ENCODE results near the gene PARS2.

The PARS2 gene

GRCh38 chr1:54798769-54799641, 34.7 kb upstream of the PARS2 start:
- Histone ChIP-seq H3K27ac (ENCODE audit: low read length) (no peak overlapping the region), H3K9me3 (ENCODE audit: control insufficient read depth, insufficient read depth, low read length) (no peaks in the 10 kb centered on the region), H3K4me1 (ENCODE audit: control insufficient read depth, insufficient read depth, low read length) (peaks cover 3% of the 10 kb centered on the region; the same call in 1 of the 2 replicates), H3K27me3 (ENCODE audit: control insufficient read depth, insufficient read depth, low read length) (no peaks in the 10 kb centered on the region; the same call in 1 of the 2 replicates), H3K36me3 (ENCODE audit: control insufficient read depth, insufficient read depth, low read length) (no peaks in the 10 kb centered on the region), H3K4me3 (ENCODE audit: low read length) (no peak overlapping the region)
- DNase-seq (ENCODE audit: low read depth, low spot score) = no peak
- no CpG with 5 or more reads among the region's 6 CpGs for WGBS (ENCODE audit: insufficient coverage, insufficient read length)

GRCh38 chr1:54798206-54798605, 33.9 kb upstream of the PARS2 start:
- no peaks in the 10 kb centered on the region for H3K36me3 ChIP-seq (ENCODE audit: control insufficient read depth, insufficient read depth, low read length)
- no CpG with 5 or more reads among the region's 3 CpGs for WGBS (ENCODE audit: insufficient coverage, insufficient read length)
- no peak overlapping the region for H3K27ac ChIP-seq (ENCODE audit: low read length)
- no peaks in the 10 kb centered on the region for H3K9me3 ChIP-seq (ENCODE audit: control insufficient read depth, insufficient read depth, low read length)
- peaks cover 3% of the 10 kb centered on the region; the same call in 1 of the 2 replicates for H3K4me1 ChIP-seq (ENCODE audit: control insufficient read depth, insufficient read depth, low read length)
- DNase-seq (ENCODE audit: low read depth, low spot score) = no peak
- H3K27me3 ChIP-seq (ENCODE audit: control insufficient read depth, insufficient read depth, low read length) = no peaks in the 10 kb centered on the region; the same call in 1 of the 2 replicates
- H3K4me3 ChIP-seq (ENCODE audit: low read length) = no peak overlapping the region

GRCh38 chr1:54796902-54797301, 32.6 kb upstream of the PARS2 start:
- no peak overlapping the region for H3K4me3 ChIP-seq (ENCODE audit: low read length)
- H3K4me1 ChIP-seq (ENCODE audit: control insufficient read depth, insufficient read depth, low read length) = peaks cover 3% of the 10 kb centered on the region; the same call in 1 of the 2 replicates
- no CpG with 5 or more reads among the region's 2 CpGs for WGBS (ENCODE audit: insufficient coverage, insufficient read length)
- H3K27ac ChIP-seq (ENCODE audit: low read length) = no peak overlapping the region
- no peaks in the 10 kb centered on the region for H3K9me3 ChIP-seq (ENCODE audit: control insufficient read depth, insufficient read depth, low read length)
- DNase-seq (ENCODE audit: low read depth, low spot score) = no peak
- H3K27me3 ChIP-seq (ENCODE audit: control insufficient read depth, insufficient read depth, low read length) = no peaks in the 10 kb centered on the region; the same call in 1 of the 2 replicates
- no peaks in the 10 kb centered on the region for H3K36me3 ChIP-seq (ENCODE audit: control insufficient read depth, insufficient read depth, low read length)

- DNase-seq (ENCODE audit: low read depth, low spot score) = no peak
- Histone ChIP-seq H3K27me3 (ENCODE audit: control insufficient read depth, insufficient read depth, low read length) (no peaks in the 10 kb centered on the region; the same call in 1 of the 2 replicates), H3K27ac (ENCODE audit: low read length) (no peak overlapping the region), H3K36me3 (ENCODE audit: control insufficient read depth, insufficient read depth, low read length) (no peaks in the 10 kb centered on the region), H3K4me1 (ENCODE audit: control insufficient read depth, insufficient read depth, low read length) (peaks cover 3% of the 10 kb centered on the region; the same call in 1 of the 2 replicates), H3K9me3 (ENCODE audit: control insufficient read depth, insufficient read depth, low read length) (no peaks in the 10 kb centered on the region), H3K4me3 (ENCODE audit: low read length) (no peak overlapping the region)
- no CpG with 5 or more reads among the region's 18 CpGs for WGBS (ENCODE audit: insufficient coverage, insufficient read length)
Observed at GRCh38 chr1:54795841-54796468, 31.6 kb upstream of the PARS2 start.

GRCh38 chr1:54795356-54795665, 31.0 kb upstream of the PARS2 start:
- WGBS (ENCODE audit: insufficient coverage, insufficient read length) = no CpG with 5 or more reads among the region's 4 CpGs
- H3K36me3 ChIP-seq (ENCODE audit: control insufficient read depth, insufficient read depth, low read length) = no peaks in the 10 kb centered on the region
- no peaks in the 10 kb centered on the region for H3K9me3 ChIP-seq (ENCODE audit: control insufficient read depth, insufficient read depth, low read length)
- no peak overlapping the region for H3K27ac ChIP-seq (ENCODE audit: low read length)
- no peak for DNase-seq (ENCODE audit: low read depth, low spot score)
- no peaks in the 10 kb centered on the region; the same call in 1 of the 2 replicates for H3K27me3 ChIP-seq (ENCODE audit: control insufficient read depth, insufficient read depth, low read length)
- H3K4me1 ChIP-seq (ENCODE audit: control insufficient read depth, insufficient read depth, low read length) = peaks cover 3% of the 10 kb centered on the region; the same call in 1 of the 2 replicates
- no peak overlapping the region for H3K4me3 ChIP-seq (ENCODE audit: low read length)

- Histone ChIP-seq H3K9me3 (ENCODE audit: control insufficient read depth, insufficient read depth, low read length) (no peaks in the 10 kb centered on the region), H3K36me3 (ENCODE audit: control insufficient read depth, insufficient read depth, low read length) (no peaks in the 10 kb centered on the region), H3K4me1 (ENCODE audit: control insufficient read depth, insufficient read depth, low read length) (peaks cover 3% of the 10 kb centered on the region; the same call in 1 of the 2 replicates), H3K27me3 (ENCODE audit: control insufficient read depth, insufficient read depth, low read length) (no peaks in the 10 kb centered on the region), H3K27ac (ENCODE audit: low read length) (no peak overlapping the region), H3K4me3 (ENCODE audit: low read length) (no peak overlapping the region)
- no peak for DNase-seq (ENCODE audit: low read depth, low spot score)
- no CpG with 5 or more reads among the region's 4 CpGs for WGBS (ENCODE audit: insufficient coverage, insufficient read length)
Observed at GRCh38 chr1:54794451-54795355, 30.4 kb upstream of the PARS2 start.

- Histone ChIP-seq H3K36me3 (ENCODE audit: control insufficient read depth, insufficient read depth, low read length) (no peaks in the 10 kb centered on the region), H3K4me3 (ENCODE audit: low read length) (no peak overlapping the region), H3K27ac (ENCODE audit: low read length) (no peak overlapping the region), H3K27me3 (ENCODE audit: control insufficient read depth, insufficient read depth, low read length) (no peaks in the 10 kb centered on the region), H3K9me3 (ENCODE audit: control insufficient read depth, insufficient read depth, low read length) (no peaks in the 10 kb centered on the region), H3K4me1 (ENCODE audit: control insufficient read depth, insufficient read depth, low read length) (peaks cover 6% of the 10 kb centered on the region; the same call in 1 of the 2 replicates)
- DNase-seq (ENCODE audit: low read depth, low spot score) = no peak
- WGBS (ENCODE audit: insufficient coverage, insufficient read length) = no CpG with 5 or more reads among the region's 7 CpGs
Observed at GRCh38 chr1:54792686-54793282, 28.5 kb upstream of the PARS2 start.

- WGBS (ENCODE audit: insufficient coverage, insufficient read length) = no CpG with 5 or more reads among the region's 13 CpGs
Observed at GRCh38 chr1:54791880-54792522, 27.7 kb upstream of the PARS2 start.

GRCh38 chr1:54788459-54788858, 24.1 kb upstream of the PARS2 start:
- WGBS (ENCODE audit: insufficient coverage, insufficient read length) = no CpG with 5 or more reads among the region's 5 CpGs
- Histone ChIP-seq H3K27me3 (ENCODE audit: control insufficient read depth, insufficient read depth, low read length) (no peaks in the 10 kb centered on the region), H3K4me1 (ENCODE audit: control insufficient read depth, insufficient read depth, low read length) (peaks cover 3% of the 10 kb centered on the region; the same call in 1 of the 2 replicates), H3K27ac (ENCODE audit: low read length) (no peak overlapping the region), H3K36me3 (ENCODE audit: control insufficient read depth, insufficient read depth, low read length) (no peaks in the 10 kb centered on the region), H3K9me3 (ENCODE audit: control insufficient read depth, insufficient read depth, low read length) (no peaks in the 10 kb centered on the region), H3K4me3 (ENCODE audit: low read length) (no peak overlapping the region)
- no peak for DNase-seq (ENCODE audit: low read depth, low spot score)

More at GRCh38 chr1:54791880-54792522, 27.7 kb upstream of the PARS2 start:
- H3K36me3 ChIP-seq (ENCODE audit: control insufficient read depth, insufficient read depth, low read length) = no peaks in the 10 kb centered on the region
- no peak overlapping the region for H3K4me3 ChIP-seq (ENCODE audit: low read length)
- DNase-seq (ENCODE audit: low read depth, low spot score) = no peak
- H3K27ac ChIP-seq (ENCODE audit: low read length) = no peak overlapping the region
- no peaks in the 10 kb centered on the region for H3K9me3 ChIP-seq (ENCODE audit: control insufficient read depth, insufficient read depth, low read length)
- peaks cover 6% of the 10 kb centered on the region; the same call in 1 of the 2 replicates for H3K4me1 ChIP-seq (ENCODE audit: control insufficient read depth, insufficient read depth, low read length)
- no peaks in the 10 kb centered on the region for H3K27me3 ChIP-seq (ENCODE audit: control insufficient read depth, insufficient read depth, low read length)

Data from iPS DF 6.9 (cell line).